ENCODE results near the gene ASRGL1.

DNA sequence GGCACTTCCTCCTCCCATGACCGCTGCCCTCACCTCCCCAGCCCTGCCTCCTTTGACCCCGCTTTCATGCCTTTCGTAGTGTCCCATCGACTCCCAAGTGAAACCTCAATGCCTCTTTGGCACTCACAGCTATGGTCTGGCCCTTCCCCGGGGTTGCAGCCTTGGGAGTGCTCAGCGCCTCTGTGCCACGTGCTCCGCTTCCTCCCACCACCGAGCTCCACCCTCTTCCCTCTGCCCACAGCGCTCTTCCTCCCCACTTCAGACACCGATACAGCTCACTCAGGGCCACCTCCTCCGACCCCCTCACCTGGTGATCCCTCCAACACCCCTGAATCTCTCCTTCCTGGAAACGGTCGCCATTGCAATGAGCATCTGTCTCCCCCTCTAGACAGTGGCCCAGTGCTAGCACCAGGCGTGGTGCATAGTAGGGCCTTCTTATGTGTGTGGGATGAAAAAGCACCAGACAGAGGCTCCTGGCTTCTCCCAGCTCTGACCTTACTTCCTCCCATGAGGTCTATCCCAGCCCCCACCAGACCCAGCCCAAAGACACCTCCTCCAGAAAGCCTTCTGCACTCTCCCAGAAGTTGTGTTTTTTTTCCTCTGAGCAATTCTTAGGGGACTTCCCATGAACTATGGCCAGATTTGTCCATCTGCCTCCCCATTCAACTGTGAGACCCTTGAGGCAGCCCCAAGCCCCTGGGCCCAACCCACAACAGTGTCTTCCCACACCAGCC, 65.1 kb downstream of the ASRGL1 start:
- TF ChIP-seq, protein P1, sequence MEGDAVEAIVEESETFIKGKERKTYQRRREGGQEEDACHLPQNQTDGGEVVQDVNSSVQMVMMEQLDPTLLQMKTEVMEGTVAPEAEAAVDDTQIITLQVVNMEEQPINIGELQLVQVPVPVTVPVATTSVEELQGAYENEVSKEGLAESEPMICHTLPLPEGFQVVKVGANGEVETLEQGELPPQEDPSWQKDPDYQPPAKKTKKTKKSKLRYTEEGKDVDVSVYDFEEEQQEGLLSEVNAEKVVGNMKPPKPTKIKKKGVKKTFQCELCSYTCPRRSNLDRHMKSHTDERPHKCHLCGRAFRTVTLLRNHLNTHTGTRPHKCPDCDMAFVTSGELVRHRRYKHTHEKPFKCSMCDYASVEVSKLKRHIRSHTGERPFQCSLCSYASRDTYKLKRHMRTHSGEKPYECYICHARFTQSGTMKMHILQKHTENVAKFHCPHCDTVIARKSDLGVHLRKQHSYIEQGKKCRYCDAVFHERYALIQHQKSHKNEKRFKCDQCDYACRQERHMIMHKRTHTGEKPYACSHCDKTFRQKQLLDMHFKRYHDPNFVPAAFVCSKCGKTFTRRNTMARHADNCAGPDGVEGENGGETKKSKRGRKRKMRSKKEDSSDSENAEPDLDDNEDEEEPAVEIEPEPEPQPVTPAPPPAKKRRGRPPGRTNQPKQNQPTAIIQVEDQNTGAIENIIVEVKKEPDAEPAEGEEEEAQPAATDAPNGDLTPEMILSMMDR (conservative IDR thresholded peaks at IDR 0.05; ENCODE audit: low read depth, low read length), result no peak
- no peak for TF ChIP-seq EZH2 (IDR thresholded peaks at IDR 0.05; ENCODE audit: borderline replicate concordance, low read depth, low read length, poor library complexity, severe bottlenecking)
